ENCODE results near the gene HTR4. TPM values are rescaled to one million over a fixed set of nuclear protein-coding genes. Genes with fewer than 3 reads are reported as not detected.
A peak's percentile ranks its signal among the peaks of the same experiment; 100 is the strongest.

The HTR4 gene
- total RNA-seq, 1 donor from 2014 or later: not detected

DNA sequence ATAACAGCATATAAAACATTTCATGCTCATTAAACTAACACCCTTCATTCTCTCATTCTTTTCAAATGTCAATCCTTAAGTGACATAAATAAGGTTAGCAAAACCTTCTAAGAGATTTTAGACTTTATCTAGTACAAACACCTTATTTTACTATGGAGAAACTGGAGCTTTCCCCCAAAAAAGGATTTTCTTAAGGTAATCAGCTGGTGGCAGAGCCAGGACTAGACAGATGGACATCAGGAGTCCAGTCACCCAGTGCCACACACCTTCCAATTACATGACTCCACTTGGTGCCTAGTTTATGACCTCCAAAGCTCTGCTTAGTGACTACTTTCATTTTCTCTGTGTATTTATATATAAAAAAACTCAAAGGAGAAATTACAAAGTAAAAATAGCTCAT is 70.2 kb downstream of the HTR4 start:
- ATAC-seq (no peak), DNase-seq (no peak)
- Histone ChIP-seq H3K4me3 (no peak overlapping the region), H3K4me1 (no peaks in the 10 kb centered on the region), H3K27ac (no peak overlapping the region), H3K9me3 (no peaks in the 10 kb centered on the region), H3K36me3 (no peaks in the 10 kb centered on the region), H3K27me3 (ENCODE audit: low read depth) (no peaks in the 10 kb centered on the region)
- intact Hi-C loops (cut with DNase I): no loop called here
- TF ChIP-seq, protein P1, sequence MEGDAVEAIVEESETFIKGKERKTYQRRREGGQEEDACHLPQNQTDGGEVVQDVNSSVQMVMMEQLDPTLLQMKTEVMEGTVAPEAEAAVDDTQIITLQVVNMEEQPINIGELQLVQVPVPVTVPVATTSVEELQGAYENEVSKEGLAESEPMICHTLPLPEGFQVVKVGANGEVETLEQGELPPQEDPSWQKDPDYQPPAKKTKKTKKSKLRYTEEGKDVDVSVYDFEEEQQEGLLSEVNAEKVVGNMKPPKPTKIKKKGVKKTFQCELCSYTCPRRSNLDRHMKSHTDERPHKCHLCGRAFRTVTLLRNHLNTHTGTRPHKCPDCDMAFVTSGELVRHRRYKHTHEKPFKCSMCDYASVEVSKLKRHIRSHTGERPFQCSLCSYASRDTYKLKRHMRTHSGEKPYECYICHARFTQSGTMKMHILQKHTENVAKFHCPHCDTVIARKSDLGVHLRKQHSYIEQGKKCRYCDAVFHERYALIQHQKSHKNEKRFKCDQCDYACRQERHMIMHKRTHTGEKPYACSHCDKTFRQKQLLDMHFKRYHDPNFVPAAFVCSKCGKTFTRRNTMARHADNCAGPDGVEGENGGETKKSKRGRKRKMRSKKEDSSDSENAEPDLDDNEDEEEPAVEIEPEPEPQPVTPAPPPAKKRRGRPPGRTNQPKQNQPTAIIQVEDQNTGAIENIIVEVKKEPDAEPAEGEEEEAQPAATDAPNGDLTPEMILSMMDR (IDR thresholded peaks at IDR 0.05): no peak

DNA sequence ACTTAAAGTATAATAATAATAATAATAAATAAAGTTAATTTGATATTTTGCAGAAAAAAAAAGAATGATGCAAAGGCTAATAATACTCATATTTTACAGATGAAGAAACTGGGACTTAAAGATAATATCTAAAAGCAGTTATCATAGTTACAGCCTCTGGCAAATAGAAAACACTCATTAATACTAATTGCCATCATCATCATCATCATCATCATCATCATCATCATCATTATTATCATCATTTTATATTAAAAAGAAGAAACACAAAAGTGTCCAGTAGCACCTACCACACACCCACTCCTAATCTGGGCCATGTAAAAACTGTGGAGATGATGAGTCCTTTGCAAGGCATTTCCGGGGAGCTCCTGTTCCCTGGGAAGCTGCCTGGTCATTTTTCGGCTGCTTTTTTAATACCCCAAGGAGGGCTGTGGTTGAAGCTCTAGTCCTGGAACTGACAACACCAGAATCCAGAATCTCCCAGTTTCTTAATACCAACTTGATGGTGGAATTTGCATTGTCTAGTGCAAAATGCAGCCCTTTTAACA is 70.8 kb downstream of the HTR4 start:
- H3K27ac ChIP-seq: no peak overlapping the region
- no peak overlapping the region for H3K4me3 ChIP-seq
- intact Hi-C loops (cut with DNase I): no loop called here
- DNase-seq: no peak
- no peak for ATAC-seq
- H3K9me3 ChIP-seq: no peaks in the 10 kb centered on the region
- no peaks in the 10 kb centered on the region for H3K36me3 ChIP-seq
- no peaks in the 10 kb centered on the region for H3K27me3 ChIP-seq (ENCODE audit: low read depth)
- TF ChIP-seq, protein P1 (IDR thresholded peaks at IDR 0.05): no peak
- no peaks in the 10 kb centered on the region for H3K4me1 ChIP-seq

DNA sequence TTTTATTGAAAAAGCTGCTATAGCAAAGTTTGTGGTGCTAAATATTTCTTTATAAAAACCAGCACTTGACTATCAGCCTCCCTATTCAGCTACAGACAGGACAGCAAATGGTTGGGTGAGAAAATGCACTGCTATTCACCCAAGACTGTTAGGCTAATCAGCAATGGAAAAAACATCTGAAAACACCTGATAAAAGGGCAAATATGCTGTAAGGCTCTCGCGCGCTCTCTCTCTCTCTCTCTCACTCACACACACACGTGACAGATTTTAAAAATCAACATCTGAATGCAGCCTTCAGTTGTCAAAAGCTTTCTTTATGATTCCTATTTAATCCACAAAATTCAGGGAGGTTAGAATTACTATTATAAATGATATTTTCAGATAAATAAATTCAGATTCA is 80.2 kb downstream of the HTR4 start:
- TF ChIP-seq, protein P1 (IDR thresholded peaks at IDR 0.05): no peak
- DNase-seq (no peak), ATAC-seq (no peak)
- intact Hi-C loops (cut with DNase I): no loop called here
- no peak overlapping the region for H3K27ac ChIP-seq
- H3K4me3 ChIP-seq: no peak overlapping the region
- H3K36me3 ChIP-seq: no peaks in the 10 kb centered on the region
- no peaks in the 10 kb centered on the region for H3K4me1 ChIP-seq
- H3K27me3 ChIP-seq (ENCODE audit: low read depth): no peaks in the 10 kb centered on the region
- no peaks in the 10 kb centered on the region for H3K9me3 ChIP-seq

DNA sequence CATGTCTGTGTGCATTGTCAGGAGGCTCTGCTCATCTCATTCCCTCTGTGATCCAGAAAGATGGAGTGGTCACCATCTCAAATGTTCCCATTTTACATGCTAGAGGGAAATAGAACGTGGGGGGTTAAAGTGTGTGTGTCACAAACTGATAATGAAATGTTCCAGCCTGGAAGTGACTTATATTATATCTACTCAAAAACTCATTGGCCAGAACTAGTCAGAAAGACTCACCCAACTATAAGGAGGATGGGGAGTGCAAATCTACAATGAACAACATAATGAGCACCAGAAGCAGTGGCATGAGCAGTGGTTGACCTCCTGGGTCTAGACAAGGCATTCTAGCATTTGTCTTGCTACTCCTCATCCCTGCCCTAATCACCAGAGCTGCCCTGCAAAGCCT is 81.0 kb downstream of the HTR4 start:
- intact Hi-C loops (cut with DNase I): no loop called here
- ATAC-seq (no peak), DNase-seq (no peak)
- Histone ChIP-seq H3K4me3 (no peak overlapping the region), H3K9me3 (no peaks in the 10 kb centered on the region), H3K36me3 (no peaks in the 10 kb centered on the region), H3K27me3 (ENCODE audit: low read depth) (no peaks in the 10 kb centered on the region), H3K27ac (no peak overlapping the region), H3K4me1 (no peaks in the 10 kb centered on the region)
- TF ChIP-seq, protein P1 (IDR thresholded peaks at IDR 0.05): no peak

DNA sequence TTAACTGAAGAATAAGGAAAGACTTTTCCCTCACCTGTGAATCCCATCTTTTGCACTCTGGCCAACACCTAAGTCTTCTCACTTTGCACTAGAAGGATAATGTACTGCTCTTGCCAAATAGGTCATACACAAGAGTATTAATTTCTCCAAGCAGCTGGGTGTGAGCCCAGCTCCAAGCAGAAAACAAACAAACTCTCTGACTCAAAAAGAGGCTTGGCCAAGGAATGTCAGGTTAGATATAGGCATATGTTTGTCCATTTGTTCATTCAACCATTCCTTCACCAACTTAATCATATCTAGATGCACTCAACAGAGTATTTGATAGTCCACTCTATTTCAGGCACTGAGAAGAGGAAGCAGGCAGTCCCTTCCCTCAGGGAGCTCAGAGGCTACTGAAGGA is 84.4 kb downstream of the HTR4 start:
- intact Hi-C loops (cut with DNase I): no loop called here
- ATAC-seq (peak; percentile 73 to 75), DNase-seq (no peak)
- H3K4me1 ChIP-seq: no peaks in the 10 kb centered on the region
- TF ChIP-seq, protein P1 (IDR thresholded peaks at IDR 0.05): no peak
- no peaks in the 10 kb centered on the region for H3K36me3 ChIP-seq
- H3K9me3 ChIP-seq: no peaks in the 10 kb centered on the region
- no peak overlapping the region for H3K4me3 ChIP-seq
- H3K27me3 ChIP-seq (ENCODE audit: low read depth): no peaks in the 10 kb centered on the region
- no peak overlapping the region for H3K27ac ChIP-seq

DNA sequence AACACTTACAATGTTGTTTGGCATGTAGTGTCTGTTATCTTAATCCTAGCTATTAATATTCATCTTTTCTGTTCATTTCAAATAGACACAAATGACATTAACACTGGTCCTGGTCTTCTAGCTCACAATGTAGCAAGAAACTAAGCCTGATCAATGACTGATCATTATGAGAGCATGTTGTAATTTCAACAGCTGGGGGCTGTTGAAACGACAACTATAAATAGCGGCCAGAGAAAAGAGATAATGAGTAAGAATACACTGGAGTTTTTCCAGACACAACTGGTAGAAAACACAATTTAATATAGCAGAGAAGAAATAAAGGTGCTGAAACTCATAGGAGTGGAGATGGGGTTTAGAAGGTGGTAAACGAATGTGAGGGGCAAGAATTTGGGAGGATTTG is 89.2 kb downstream of the HTR4 start:
- peaks cover 6% of the 10 kb centered on the region for H3K4me1 ChIP-seq
- no peaks in the 10 kb centered on the region for H3K36me3 ChIP-seq
- no peaks in the 10 kb centered on the region for H3K9me3 ChIP-seq
- intact Hi-C loops (cut with DNase I): no loop called here
- DNase-seq: no peak
- no peaks in the 10 kb centered on the region for H3K27me3 ChIP-seq (ENCODE audit: low read depth)
- TF ChIP-seq, protein P1 (IDR thresholded peaks at IDR 0.05): no peak
- H3K4me3 ChIP-seq: no peak overlapping the region
- no peak for ATAC-seq
- no peak overlapping the region for H3K27ac ChIP-seq
